Fibroblast of skin of right biceps (primary cell): Measurements from ENCODE around the gene NAA80.

Source experiments
- DNase-seq: peaks from one replicate; pipeline ENCODE4 v3.0.0-alpha.2; 2013

The NAA80 gene

GRCh38 chr3:50254577-50255250 is 44.5 kb downstream of the NAA80 start:
- DNase-seq = no peak

GRCh38 chr3:50251220-50251619 is 48.0 kb downstream of the NAA80 start:
- DNase-seq = peak; percentile 64

- DNase-seq = no peak
These were observed 48.7 kb downstream of the NAA80 start for GRCh38 chr3:50250514-50250913.

GRCh38 chr3:50249457-50249856 is 49.7 kb downstream of the NAA80 start:
- DNase-seq = no peak

- no peak for DNase-seq
These were observed 50.8 kb downstream of the NAA80 start for GRCh38 chr3:50248387-50248786.

GRCh38 chr3:50246517-50246954 is 52.7 kb downstream of the NAA80 start:
- DNase-seq = peak; percentile 94
